PC-3 (cell line): ENCODE measurements around the gene ITPR3.
"Not testable (repeated sequence)": the region's sequence is repeated elsewhere in the genome, so short reads cannot be mapped to it uniquely, and the experiment has no call there.

Source experiments
- EZH2phosphoT487 ChIP-seq: fragments of 300-600 bp; sonication (generic); IDR thresholded peaks from 2 replicates; pipeline ENCODE4 v1.6.1; 2018; ENCODE audit warnings: mild to moderate bottlenecking, antibody characterized with exemption, low read length, borderline replicate concordance
- TF ChIP-seq, protein P1 (sequence below): fragments of 300-600 bp; sonication (generic); conservative IDR thresholded peaks from 2 replicates; pipeline ENCODE4 v1.5.1; 2017; ENCODE audit warnings: antibody characterized with exemption, low read depth, mild to moderate bottlenecking, low read length

DNA sequence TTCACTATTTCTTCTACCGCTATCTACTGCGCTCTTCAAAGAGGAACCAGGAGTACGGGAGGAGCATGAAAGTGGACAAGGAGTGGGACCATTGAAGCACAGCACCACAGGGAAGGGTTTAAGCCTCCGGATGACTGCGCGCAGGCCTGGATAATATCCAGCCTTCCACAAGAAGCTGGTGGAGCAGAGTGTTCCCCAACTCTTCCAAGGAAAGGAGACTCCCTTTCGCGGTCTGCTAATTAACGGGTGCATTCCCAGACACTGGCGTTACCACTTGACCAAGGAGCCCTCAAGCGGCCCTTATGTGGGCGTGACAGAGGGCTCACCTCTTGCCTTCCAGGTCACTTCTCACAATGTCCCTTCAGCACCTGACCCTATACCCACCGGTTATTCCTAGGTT, 10.4 kb downstream of the ITPR3 start:
- TF ChIP-seq, protein P1, sequence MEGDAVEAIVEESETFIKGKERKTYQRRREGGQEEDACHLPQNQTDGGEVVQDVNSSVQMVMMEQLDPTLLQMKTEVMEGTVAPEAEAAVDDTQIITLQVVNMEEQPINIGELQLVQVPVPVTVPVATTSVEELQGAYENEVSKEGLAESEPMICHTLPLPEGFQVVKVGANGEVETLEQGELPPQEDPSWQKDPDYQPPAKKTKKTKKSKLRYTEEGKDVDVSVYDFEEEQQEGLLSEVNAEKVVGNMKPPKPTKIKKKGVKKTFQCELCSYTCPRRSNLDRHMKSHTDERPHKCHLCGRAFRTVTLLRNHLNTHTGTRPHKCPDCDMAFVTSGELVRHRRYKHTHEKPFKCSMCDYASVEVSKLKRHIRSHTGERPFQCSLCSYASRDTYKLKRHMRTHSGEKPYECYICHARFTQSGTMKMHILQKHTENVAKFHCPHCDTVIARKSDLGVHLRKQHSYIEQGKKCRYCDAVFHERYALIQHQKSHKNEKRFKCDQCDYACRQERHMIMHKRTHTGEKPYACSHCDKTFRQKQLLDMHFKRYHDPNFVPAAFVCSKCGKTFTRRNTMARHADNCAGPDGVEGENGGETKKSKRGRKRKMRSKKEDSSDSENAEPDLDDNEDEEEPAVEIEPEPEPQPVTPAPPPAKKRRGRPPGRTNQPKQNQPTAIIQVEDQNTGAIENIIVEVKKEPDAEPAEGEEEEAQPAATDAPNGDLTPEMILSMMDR, result not testable (repeated sequence)
- TF ChIP-seq EZH2phosphoT487, result not testable (repeated sequence)
